ENCODE data around the gene FOXP2.
"Not testable (repeated sequence)": the region's sequence is repeated elsewhere in the genome, so short reads cannot be mapped to it uniquely, and the experiment has no call there.

The FOXP2 gene

GRCh38 chr7:114533131-114533530, 118.5 kb downstream of the FOXP2 start:
- no peak for TF ChIP-seq CTCF (IDR thresholded peaks at IDR 0.05; ENCODE audit: low read depth, low read length)
- DNase-seq (ENCODE audit: extremely low read depth, low read depth) = no peak

- no peak for DNase-seq (ENCODE audit: extremely low read depth, low read depth)
- no peak for TF ChIP-seq CTCF (IDR thresholded peaks at IDR 0.05; ENCODE audit: low read depth, low read length)
Measured at GRCh38 chr7:114534953-114535352, 120.3 kb downstream of the FOXP2 start.

- DNase-seq (ENCODE audit: extremely low read depth, low read depth) = no peak
- peak; percentile 59 for TF ChIP-seq CTCF (IDR thresholded peaks at IDR 0.05; ENCODE audit: low read depth, low read length)
Measured at GRCh38 chr7:114539575-114539974, 125.0 kb downstream of the FOXP2 start.

GRCh38 chr7:114540291-114540690, 125.7 kb downstream of the FOXP2 start:
- no peak for TF ChIP-seq CTCF (IDR thresholded peaks at IDR 0.05; ENCODE audit: low read depth, low read length)
- DNase-seq (ENCODE audit: extremely low read depth, low read depth) = no peak

- not testable (repeated sequence) for DNase-seq (ENCODE audit: extremely low read depth, low read depth)
Measured at GRCh38 chr7:114547346-114547745, 132.7 kb downstream of the FOXP2 start.

- TF ChIP-seq CTCF (IDR thresholded peaks at IDR 0.05; ENCODE audit: low read depth, low read length) = no peak
Measured at GRCh38 chr7:114548081-114548980, 133.7 kb downstream of the FOXP2 start.

GRCh38 chr7:114554781-114555537, 140.3 kb downstream of the FOXP2 start:
- DNase-seq (ENCODE audit: extremely low read depth, low read depth) = no peak
- TF ChIP-seq CTCF (IDR thresholded peaks at IDR 0.05; ENCODE audit: low read depth, low read length) = no peak

More at GRCh38 chr7:114548081-114548980, 133.7 kb downstream of the FOXP2 start:
- DNase-seq (ENCODE audit: extremely low read depth, low read depth) = no peak
